ENCODE measurements around the gene PCBP4.

PCBP4 gene

DNA sequence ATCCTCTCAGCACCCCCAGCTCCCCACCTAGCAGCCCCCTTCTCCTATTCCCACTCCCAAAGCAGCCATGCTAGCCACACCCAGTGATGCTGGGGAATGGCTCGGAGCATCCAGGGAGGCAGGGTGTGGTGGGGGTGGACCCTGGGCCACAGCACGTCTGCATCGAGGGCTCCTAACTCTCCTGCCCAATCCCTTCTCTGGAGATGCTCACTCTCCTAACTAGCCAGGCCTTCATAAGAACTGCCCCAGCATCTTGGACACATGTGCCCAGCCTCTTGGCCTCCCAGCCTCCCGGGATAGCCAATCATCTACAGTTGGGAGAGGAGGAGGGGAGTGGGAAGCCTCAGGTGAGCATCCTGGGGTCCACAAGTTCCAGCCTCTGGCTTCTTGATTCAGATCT is 2.7 kb downstream of the PCBP4 start:
- TF ChIP-seq, protein P1, sequence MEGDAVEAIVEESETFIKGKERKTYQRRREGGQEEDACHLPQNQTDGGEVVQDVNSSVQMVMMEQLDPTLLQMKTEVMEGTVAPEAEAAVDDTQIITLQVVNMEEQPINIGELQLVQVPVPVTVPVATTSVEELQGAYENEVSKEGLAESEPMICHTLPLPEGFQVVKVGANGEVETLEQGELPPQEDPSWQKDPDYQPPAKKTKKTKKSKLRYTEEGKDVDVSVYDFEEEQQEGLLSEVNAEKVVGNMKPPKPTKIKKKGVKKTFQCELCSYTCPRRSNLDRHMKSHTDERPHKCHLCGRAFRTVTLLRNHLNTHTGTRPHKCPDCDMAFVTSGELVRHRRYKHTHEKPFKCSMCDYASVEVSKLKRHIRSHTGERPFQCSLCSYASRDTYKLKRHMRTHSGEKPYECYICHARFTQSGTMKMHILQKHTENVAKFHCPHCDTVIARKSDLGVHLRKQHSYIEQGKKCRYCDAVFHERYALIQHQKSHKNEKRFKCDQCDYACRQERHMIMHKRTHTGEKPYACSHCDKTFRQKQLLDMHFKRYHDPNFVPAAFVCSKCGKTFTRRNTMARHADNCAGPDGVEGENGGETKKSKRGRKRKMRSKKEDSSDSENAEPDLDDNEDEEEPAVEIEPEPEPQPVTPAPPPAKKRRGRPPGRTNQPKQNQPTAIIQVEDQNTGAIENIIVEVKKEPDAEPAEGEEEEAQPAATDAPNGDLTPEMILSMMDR (IDR thresholded peaks at IDR 0.05; ENCODE audit: low read depth, low read length, poor library complexity, severe bottlenecking), result no peak
- no peak for TF ChIP-seq EZH2phosphoT487 (IDR thresholded peaks at IDR 0.05; ENCODE audit: borderline replicate concordance, low read length)
- no peaks in the 10 kb centered on the region; the same call in 1 of the 2 replicates for H4K20me1 ChIP-seq (ENCODE audit: control insufficient read depth, insufficient read depth, low read depth, low read length)
- H3K79me2 ChIP-seq (ENCODE audit: control insufficient read depth, low read length), result no peaks in the 10 kb centered on the region
- 0 out of 2 replicates have a peak, but pooled peaks cover 11% of the 10 kb centered on the region for H3F3A ChIP-seq (ENCODE audit: control insufficient read depth, insufficient read depth)
- no peaks in the 10 kb centered on the region for H3K36me3 ChIP-seq (ENCODE audit: control insufficient read depth, low read length)
- no peak overlapping the region for H3K4me3 ChIP-seq (ENCODE audit: low read length)
- no peak overlapping the region for H3K4me2 ChIP-seq (ENCODE audit: low read length)
- no peak overlapping the region for H3K27ac ChIP-seq (ENCODE audit: low read depth, low read length)
- H3K9me3 ChIP-seq (ENCODE audit: control insufficient read depth, insufficient read depth, low read length), result no peaks in the 10 kb centered on the region
- peaks cover 15% of the 10 kb centered on the region for H3K4me1 ChIP-seq (ENCODE audit: control insufficient read depth, low read length)
- H3K27me3 ChIP-seq (ENCODE audit: control insufficient read depth, low read length), result peaks cover 38% of the 10 kb centered on the region
- H3K9me2 ChIP-seq (replicated peaks; ENCODE audit: control insufficient read depth, low read length), result no peaks in the 10 kb centered on the region

DNA sequence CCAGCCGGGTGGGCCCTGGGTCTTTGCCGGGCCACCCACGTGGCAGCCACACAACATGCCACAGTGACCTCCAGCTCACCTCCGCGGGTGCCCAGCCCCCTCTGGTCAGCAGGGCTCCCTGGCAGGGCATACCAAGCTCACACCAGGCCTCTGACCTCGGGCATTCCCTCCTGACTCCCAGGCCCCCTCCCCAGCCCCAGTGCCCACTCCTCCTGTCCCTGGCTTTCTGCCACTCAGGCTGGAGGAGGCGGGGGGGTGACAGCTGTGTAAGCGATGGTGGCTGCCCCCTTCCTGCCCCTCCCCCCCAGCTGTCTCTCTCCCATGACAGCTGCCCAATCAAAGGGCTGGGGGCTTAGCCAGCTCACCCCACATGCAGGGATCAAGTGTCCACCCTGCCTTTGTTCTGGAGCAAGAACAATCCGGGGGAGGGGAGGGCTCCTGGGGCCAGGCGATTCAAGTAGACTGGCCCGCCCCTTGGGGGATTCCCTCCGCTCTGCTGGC is 3.3 kb downstream of the PCBP4 start:
- Histone ChIP-seq H3K79me2 (ENCODE audit: control insufficient read depth, low read length) (no peaks in the 10 kb centered on the region), H3F3A (ENCODE audit: control insufficient read depth, insufficient read depth) (0 out of 2 replicates have a peak, but pooled peaks cover 5% of the 10 kb centered on the region), H3K36me3 (ENCODE audit: control insufficient read depth, low read length) (no peaks in the 10 kb centered on the region), H3K27ac (ENCODE audit: low read depth, low read length) (no peak overlapping the region), H3K27me3 (ENCODE audit: control insufficient read depth, low read length) (peaks cover 38% of the 10 kb centered on the region), H3K4me1 (ENCODE audit: control insufficient read depth, low read length) (peaks cover 15% of the 10 kb centered on the region), H3K4me3 (ENCODE audit: low read length) (no peak overlapping the region), H3K9me2 (replicated peaks; ENCODE audit: control insufficient read depth, low read length) (no peaks in the 10 kb centered on the region), H4K20me1 (ENCODE audit: control insufficient read depth, insufficient read depth, low read depth, low read length) (no peaks in the 10 kb centered on the region; the same call in 1 of the 2 replicates), H3K9me3 (ENCODE audit: control insufficient read depth, insufficient read depth, low read length) (no peaks in the 10 kb centered on the region), H3K4me2 (ENCODE audit: low read length) (no peak overlapping the region)
- no peak for TF ChIP-seq EZH2phosphoT487 (IDR thresholded peaks at IDR 0.05; ENCODE audit: borderline replicate concordance, low read length)
- TF ChIP-seq, protein P1 (IDR thresholded peaks at IDR 0.05; ENCODE audit: low read depth, low read length, poor library complexity, severe bottlenecking), result no peak

DNA sequence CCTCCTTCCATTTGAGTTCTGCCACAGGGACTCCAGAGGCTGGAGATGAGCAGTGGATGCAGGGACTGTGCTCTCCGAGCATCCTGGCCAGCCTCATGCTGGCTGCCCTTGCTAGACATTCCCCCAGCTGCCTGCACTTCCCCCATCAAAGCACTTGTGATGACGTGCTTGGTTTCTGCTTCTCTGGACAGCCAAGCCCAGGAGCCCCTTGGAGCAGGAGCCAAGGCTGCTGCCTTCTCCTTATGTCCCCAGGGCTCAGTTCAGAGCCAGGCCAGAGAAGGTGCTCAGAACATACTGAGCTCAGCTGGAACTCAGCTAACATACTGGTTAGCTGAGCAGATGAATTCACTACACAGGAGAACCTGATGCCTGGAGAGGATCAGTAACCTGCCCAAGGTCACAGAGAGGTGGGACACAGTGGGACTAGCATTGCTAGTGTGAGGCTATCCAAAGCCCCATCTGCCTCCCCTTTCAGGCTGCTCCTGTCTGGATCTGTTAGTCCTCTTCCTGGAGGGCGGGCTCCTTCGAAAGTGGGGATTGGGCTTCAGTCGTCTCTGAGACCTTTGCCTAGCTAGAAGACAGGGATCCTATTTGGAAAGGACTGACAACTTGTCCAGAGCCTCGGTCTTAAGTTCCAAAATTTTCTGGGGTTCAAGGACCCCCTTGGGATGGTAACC is 4.3 kb downstream of the PCBP4 start:
- Histone ChIP-seq H3K4me2 (ENCODE audit: low read length) (no peak overlapping the region), H3K79me2 (ENCODE audit: control insufficient read depth, low read length) (no peaks in the 10 kb centered on the region), H3K27me3 (ENCODE audit: control insufficient read depth, low read length) (peaks cover 37% of the 10 kb centered on the region), H3K4me1 (ENCODE audit: control insufficient read depth, low read length) (peaks cover 8% of the 10 kb centered on the region), H3K36me3 (ENCODE audit: control insufficient read depth, low read length) (no peaks in the 10 kb centered on the region), H4K20me1 (ENCODE audit: control insufficient read depth, insufficient read depth, low read depth, low read length) (no peaks in the 10 kb centered on the region), H3F3A (ENCODE audit: control insufficient read depth, insufficient read depth) (no peaks in the 10 kb centered on the region), H3K9me2 (replicated peaks; ENCODE audit: control insufficient read depth, low read length) (no peaks in the 10 kb centered on the region), H3K9me3 (ENCODE audit: control insufficient read depth, insufficient read depth, low read length) (no peaks in the 10 kb centered on the region), H3K27ac (ENCODE audit: low read depth, low read length) (no peak overlapping the region), H3K4me3 (ENCODE audit: low read length) (no peak overlapping the region)
- TF ChIP-seq, protein P1 (IDR thresholded peaks at IDR 0.05; ENCODE audit: low read depth, low read length, poor library complexity, severe bottlenecking), result no peak
- no peak for TF ChIP-seq EZH2phosphoT487 (IDR thresholded peaks at IDR 0.05; ENCODE audit: borderline replicate concordance, low read length)

Data from DOHH2 (cell line).